Ishikawa (cell line): ENCODE data around the gene TGDS.

Experiments
- CEBPB ChIP-seq: IDR thresholded peaks from 2 replicates; pipeline ENCODE4 v1.6.1; 2012
- CREB1 ChIP-seq: IDR thresholded peaks from 2 replicates; pipeline ENCODE4 v1.6.1; 2012; ENCODE audit warnings: low read depth
- EGR1 ChIP-seq: IDR thresholded peaks from 2 replicates; pipeline ENCODE4 v1.6.1; 2012
- EP300 ChIP-seq: IDR thresholded peaks from 2 replicates; pipeline ENCODE4 v1.6.1; 2012; ENCODE audit warnings: borderline replicate concordance
- FOXM1 ChIP-seq: IDR thresholded peaks from 2 replicates; pipeline ENCODE4 v1.6.1; 2012; ENCODE audit warnings: low read depth, borderline replicate concordance
- MAX ChIP-seq: IDR thresholded peaks from 2 replicates; pipeline ENCODE4 v1.6.1; 2012
- NFIC ChIP-seq: IDR thresholded peaks from 2 replicates; pipeline ENCODE4 v1.6.1; 2012
- RAD21 ChIP-seq: IDR thresholded peaks from 2 replicates; pipeline ENCODE4 v1.6.1; 2012; ENCODE audit warnings: low read depth
- REST ChIP-seq: IDR thresholded peaks from 2 replicates; pipeline ENCODE4 v1.6.1; 2012; ENCODE audit warnings: low read depth, mild to moderate bottlenecking
- TAF1 ChIP-seq: IDR thresholded peaks from 2 replicates; pipeline ENCODE4 v1.6.1; 2012; ENCODE audit warnings: low read depth, mild to moderate bottlenecking
- TCF12 ChIP-seq: IDR thresholded peaks from 2 replicates; pipeline ENCODE4 v1.6.1; 2012; ENCODE audit warnings: low read depth
- TEAD4 ChIP-seq: IDR thresholded peaks from 2 replicates; pipeline ENCODE4 v1.6.1; 2012
- USF1 ChIP-seq: IDR thresholded peaks from 2 replicates; pipeline ENCODE4 v1.6.1; 2012
- YY1 ChIP-seq: IDR thresholded peaks from 2 replicates; pipeline ENCODE4 v1.6.1; 2012; ENCODE audit warnings: low read depth
- ZBTB7A ChIP-seq: IDR thresholded peaks from 2 replicates; pipeline ENCODE4 v1.6.1; 2012; ENCODE audit warnings: low read depth

Gene TGDS

GRCh38 chr13:94556041-94556440 is 39.9 kb downstream of the TGDS start:
- TF ChIP-seq USF1 = no peak
- no peak for TF ChIP-seq TEAD4
- no peak for TF ChIP-seq RAD21
- TF ChIP-seq MAX = no peak
- no peak for TF ChIP-seq FOXM1
- TF ChIP-seq YY1 = no peak
- no peak for TF ChIP-seq EGR1
- no peak for TF ChIP-seq TAF1
- no peak for TF ChIP-seq ZBTB7A
- no peak for TF ChIP-seq NFIC
- no peak for TF ChIP-seq CREB1
- no peak for TF ChIP-seq REST
- no peak for TF ChIP-seq CEBPB
- TF ChIP-seq EP300 = no peak
- no peak for TF ChIP-seq TCF12

- TF ChIP-seq USF1 = no peak
- no peak for TF ChIP-seq RAD21
- TF ChIP-seq TEAD4 = no peak
- no peak for TF ChIP-seq TCF12
- TF ChIP-seq CREB1 = no peak
- no peak for TF ChIP-seq NFIC
- TF ChIP-seq EGR1 = no peak
- TF ChIP-seq YY1 = no peak
- no peak for TF ChIP-seq EP300
- no peak for TF ChIP-seq TAF1
- no peak for TF ChIP-seq ZBTB7A
- TF ChIP-seq REST = no peak
- no peak for TF ChIP-seq MAX
- no peak for TF ChIP-seq CEBPB
Measured at GRCh38 chr13:94553766-94554165, 42.2 kb downstream of the TGDS start.

- no peak for TF ChIP-seq CREB1
- TF ChIP-seq EGR1 = no peak
- no peak for TF ChIP-seq NFIC
- TF ChIP-seq TAF1 = no peak
- no peak for TF ChIP-seq REST
- no peak for TF ChIP-seq FOXM1
- no peak for TF ChIP-seq CEBPB
- no peak for TF ChIP-seq MAX
- TF ChIP-seq ZBTB7A = no peak
- TF ChIP-seq TCF12 = no peak
- no peak for TF ChIP-seq RAD21
- no peak for TF ChIP-seq YY1
- TF ChIP-seq TEAD4 = no peak
Measured at GRCh38 chr13:94552095-94552494, 43.9 kb downstream of the TGDS start.

- TF ChIP-seq TAF1 (no peak), MAX (no peak), CREB1 (no peak), NFIC (no peak), USF1 (no peak), CEBPB (no peak), EGR1 (no peak), TEAD4 (no peak)
Measured at GRCh38 chr13:94550062-94550738, 45.8 kb downstream of the TGDS start.
